GM12878 (cell line): ENCODE results near the gene DST. TPM values are rescaled to one million over a fixed set of nuclear protein-coding genes. Genes with fewer than 3 reads are reported as not detected.

Experiments
- ATAC-seq: fragments of 200-7000 bp; cut with Tn5 transposase; 3 replicates; pipeline ENCODE4 v1.9.1; 2020; ENCODE audit warnings: mild to moderate bottlenecking, moderate library complexity
- BruUV-seq: library from RNA; stranded (reverse); fragments of 400-500 nt; replicated peaks from 2 replicates; lab custom pipeline; 2021; lab: Mats Ljungman, UMichigan
- CTCF ChIA-PET: fragments of 300-600 bp; sonication (Branson Sonifier 250); formaldehyde crosslinking; extraction: SDS; loops from one replicate; lab custom pipeline; 2021; ENCODE audit warnings: inconsistent platforms; lab: Yijun Ruan, JAX
- POLR2A ChIA-PET: fragments of 350-600 bp; formaldehyde crosslinking; extraction: SDS; loops from one replicate; lab custom pipeline; 2021; ENCODE audit warnings: inconsistent platforms; lab: Charles Lee
- RAD21 ChIA-PET: fragments of 300-600 bp; sonication (Branson Sonifier 250); formaldehyde crosslinking; loops from one replicate; lab custom pipeline; 2023; ENCODE audit warnings: antibody characterized with exemption; ENCODE audit not compliant: unreplicated experiment; lab: Charles Lee
- SMC1A ChIA-PET: fragments of 300-600 bp; sonication (Branson Sonifier 250); formaldehyde crosslinking; loops from one replicate; lab custom pipeline; 2023; ENCODE audit not compliant: unreplicated experiment, uncharacterized antibody; lab: Charles Lee
- DNase-seq: peaks from one replicate; pipeline ENCODE4 v3.0.0-alpha.2; 2011; ENCODE audit warnings: low read depth, low spot score
- FAIRE-seq: peaks from 3 replicates; lab custom pipeline; 2011; peaks lifted over from hg19 to GRCh38; lab: Jason Lieb, UNC
- H2AFZ ChIP-seq: 2 replicates; pipeline ENCODE4 v1.6.0; 2011; ENCODE audit warnings: low read depth, low read length, control low read depth; ENCODE audit not compliant: control insufficient read depth
- H3K27ac ChIP-seq: 2 replicates; pipeline ENCODE4 v1.5.1; 2011; ENCODE audit warnings: control low read depth; ENCODE audit not compliant: control insufficient read depth, insufficient read depth
- H3K27me3 ChIP-seq, 2 experiments: replicated peaks in 1 of 2; 2 replicates each; pipeline versions ENCODE4 v1.6.0 to v1.6.1; 2011; ENCODE audit warnings: low read length in 1 of 2; ENCODE audit not compliant: control insufficient read depth in 2 of 2, insufficient read depth in 2 of 2
- H3K36me3 ChIP-seq, 2 experiments: 2 replicates each; pipeline ENCODE4 v1.5.1; 2011; ENCODE audit warnings: low read length in 1 of 2; ENCODE audit not compliant: control insufficient read depth in 2 of 2, insufficient read depth in 2 of 2
- H3K4me1 ChIP-seq: 2 replicates; pipeline ENCODE4 v1.6.1; 2011; ENCODE audit warnings: mild to moderate bottlenecking, low read length, moderate library complexity, mixed read lengths; ENCODE audit not compliant: control insufficient read depth, insufficient read depth
- H3K4me2 ChIP-seq: 2 replicates; pipeline ENCODE4 v1.6.0; 2011; ENCODE audit warnings: control low read depth; ENCODE audit not compliant: control insufficient read depth, insufficient read depth
- H3K4me3 ChIP-seq: fragments of 200-600 bp; sonication (generic); 2 replicates; pipeline ENCODE4 v1.5.1; 2016
- H3K79me2 ChIP-seq: 2 replicates; pipeline ENCODE4 v1.6.0; 2011; ENCODE audit warnings: low read length; ENCODE audit not compliant: control insufficient read depth, insufficient read depth
- H3K9ac ChIP-seq: 2 replicates; pipeline ENCODE4 v1.8.0; 2011; ENCODE audit warnings: low read length, control low read depth, mixed read lengths; ENCODE audit not compliant: control insufficient read depth, insufficient read depth
- H3K9me3 ChIP-seq: replicated peaks from 3 replicates; pipeline ENCODE4 v1.5.1; 2011; ENCODE audit warnings: mild to moderate bottlenecking, low read length; ENCODE audit not compliant: control insufficient read depth, insufficient read depth
- H4K20me1 ChIP-seq: 2 replicates; pipeline ENCODE4 v1.6.0; 2011; ENCODE audit not compliant: control insufficient read depth, insufficient read depth
- FOS ChIP-seq: IDR thresholded peaks from 3 replicates; pipeline ENCODE4 v1.6.1; 2011; ENCODE audit warnings: borderline replicate concordance; ENCODE audit not compliant: insufficient read length; ENCODE audit errors: extremely low read depth
- FOXK2 ChIP-seq: fragments of 450-650 bp; IDR thresholded peaks from 2 replicates; pipeline ENCODE4 v1.6.1; 2017; ENCODE audit warnings: mild to moderate bottlenecking, moderate library complexity
- NFIC ChIP-seq: IDR thresholded peaks from 2 replicates; pipeline ENCODE4 v1.6.1; 2012; ENCODE audit warnings: low read depth, mild to moderate bottlenecking, inconsistent platforms, low read length, moderate library complexity
- NFXL1 ChIP-seq: fragments of 450-650 bp; IDR thresholded peaks from 2 replicates; pipeline ENCODE4 v1.6.1; 2017; ENCODE audit warnings: antibody characterized with exemption, mild to moderate bottlenecking, borderline replicate concordance
- PML ChIP-seq: IDR thresholded peaks from 2 replicates; pipeline ENCODE4 v1.6.1; 2012; ENCODE audit warnings: low read length, inconsistent platforms
- POLR2AphosphoS5 ChIP-seq: IDR thresholded peaks from 2 replicates; pipeline ENCODE4 v1.6.1; 2011; ENCODE audit warnings: mild to moderate bottlenecking, low read length, inconsistent platforms
- SMAD5 ChIP-seq: IDR thresholded peaks from 2 replicates; pipeline ENCODE4 v1.6.1; 2016; ENCODE audit warnings: antibody characterized with exemption, low read depth
- STAT1 ChIP-seq: fragments of 450-650 bp; conservative IDR thresholded peaks from 2 replicates; pipeline ENCODE4 v1.6.1; 2014; ENCODE audit warnings: antibody characterized with exemption, mild to moderate bottlenecking
- SUZ12 ChIP-seq: fragments of 200-600 bp; sonication (generic); IDR thresholded peaks from one replicate; pipeline ENCODE4 v1.6.1; 2018; ENCODE audit warnings: antibody characterized with exemption, mild to moderate bottlenecking; ENCODE audit not compliant: unreplicated experiment
- TCF3 ChIP-seq: IDR thresholded peaks from 2 replicates; pipeline ENCODE4 v1.6.1; 2012; ENCODE audit warnings: low read depth, mild to moderate bottlenecking, low read length, borderline replicate concordance; ENCODE audit not compliant: insufficient read depth
- WRNIP1 ChIP-seq: IDR thresholded peaks from 2 replicates; pipeline ENCODE4 v1.6.1; 2011; ENCODE audit warnings: low read depth, low read length, improper control_type of control experiment, borderline replicate concordance
- ZBTB40 ChIP-seq: fragments of 450-650 bp; IDR thresholded peaks from 2 replicates; pipeline ENCODE4 v1.6.1; 2016; ENCODE audit warnings: mild to moderate bottlenecking, moderate library complexity, borderline replicate concordance
- ZNF24 ChIP-seq: fragments of 450-650 bp; IDR thresholded peaks from 2 replicates; pipeline ENCODE4 v1.6.1; 2017; ENCODE audit warnings: antibody characterized with exemption, mild to moderate bottlenecking
- WGBS: methylation state at CpG from one replicate; pipeline ENCODE4 v1.1.6; 2016; ENCODE audit warnings: low lambda C conversion rate; ENCODE audit not compliant: insufficient replicate concordance, insufficient coverage; ENCODE audit errors: missing lambda C conversion rate; 5-methylcytosine and 5-hydroxymethylcytosine counted together
- in situ Hi-C: fragments of 300-500 bp; cut with MboI; formaldehyde crosslinking; loops from 9 replicates; pipeline ENCODE4 v1.14.3; 2018; ENCODE audit warnings: mixed read lengths
- intact Hi-C: fragments of 100-400 bp; cut with micrococcal nuclease; formaldehyde crosslinking; loops from one replicate; pipeline ENCODE4 v1.14.2; 2022; ENCODE audit not compliant: unreplicated experiment
- polyA plus RNA-seq, 11 experiments: library from polyadenylated mRNA; depleted of rRNA in 4 of 11; unstranded in 6 of 11; stranded (reverse) in 5 of 11; fragments of >200 nt; fragmentation: Nextera tagmentation in 4 of 11; fragmentation: Illumina TruSeq in 1 of 11; extraction: Ambion mirVana in 4 of 11; extraction: Trizol in 1 of 11; gene quantifications; 1 replicate in 1 of 11; 2 replicates in 10 of 11; pipeline versions ENCODE4 v1.2.1 to v1.2.3, GENCODE V29; 2011 to 2016; ENCODE audit warnings: inconsistent platforms in 2 of 11, missing spikeins in 2 of 11, low read depth in 1 of 11
- total RNA-seq, 4 experiments: library from RNA; depleted of rRNA in 3 of 4; stranded (reverse); fragments of >200 nt in 3 of 4; fragmentation: Illumina TruSeq in 1 of 4; extraction: Trizol in 1 of 4; gene quantifications; 2 replicates each; pipeline versions ENCODE4 v1.2.1 to v1.2.3, GENCODE V29; 2013 to 2021
- TF ChIP-seq, protein P1 (sequence below): fragments of 450-650 bp; IDR thresholded peaks from 2 replicates; pipeline ENCODE4 v1.6.1; 2014; ENCODE audit warnings: mild to moderate bottlenecking

The DST gene
- total and polyA plus RNA-seq, 10 of the 15 experiments (the other 5 are each of a cell fraction or from before 2014, with no cell fraction given) = 32.1 to 156 (median 75.0) TPM

- Histone ChIP-seq H3K27me3 (no peaks in the 10 kb centered on the region), H3K4me3 (no peak overlapping the region), H3K9ac (no peak overlapping the region), H2AFZ (no peak overlapping the region), H3K4me1 (no peaks in the 10 kb centered on the region), H3K79me2 (no peaks in the 10 kb centered on the region), H3K4me2 (no peak overlapping the region), H3K27ac (no peak overlapping the region), H3K36me3 (peaks cover 5 to 22% of the 10 kb centered on the region in 2 experiments), H3K9me3 (no peaks in the 10 kb centered on the region; the same call in 2 of the 3 replicates), H4K20me1 (no peaks in the 10 kb centered on the region)
- ATAC-seq (no peak), DNase-seq (no peak), FAIRE-seq (no peak)
- ChIA-PET POLR2A (interaction anchor here (0.6 to 0.7 kb wide), 2 partner anchors 97 to 203 kb away, joined by 3 to 5 read pairs; no protein-coding TSS in a partner anchor), RAD21 (no interaction called here), CTCF (interaction anchor here (0.6 to 1.4 kb wide), 8 partner anchors 10 to 282 kb away, joined by 3 to 6 read pairs (median 4); no protein-coding TSS in a partner anchor), SMC1A (interaction anchor here (0.5 to 1.9 kb wide), 5 partner anchors 11 to 327 kb away, joined by 3 to 8 read pairs (median 4); no protein-coding TSS in a partner anchor)
- TF ChIP-seq POLR2AphosphoS5 (no peak), SUZ12 (no peak), SMAD5 (no peak), FOS (no peak), STAT1 (no peak), ZBTB40 (no peak), ZNF24 (no peak), PML (no peak), TCF3 (no peak), FOXK2 (no peak), NFXL1 (no peak), WRNIP1 (no peak), NFIC (no peak)
- TF ChIP-seq, protein P1, sequence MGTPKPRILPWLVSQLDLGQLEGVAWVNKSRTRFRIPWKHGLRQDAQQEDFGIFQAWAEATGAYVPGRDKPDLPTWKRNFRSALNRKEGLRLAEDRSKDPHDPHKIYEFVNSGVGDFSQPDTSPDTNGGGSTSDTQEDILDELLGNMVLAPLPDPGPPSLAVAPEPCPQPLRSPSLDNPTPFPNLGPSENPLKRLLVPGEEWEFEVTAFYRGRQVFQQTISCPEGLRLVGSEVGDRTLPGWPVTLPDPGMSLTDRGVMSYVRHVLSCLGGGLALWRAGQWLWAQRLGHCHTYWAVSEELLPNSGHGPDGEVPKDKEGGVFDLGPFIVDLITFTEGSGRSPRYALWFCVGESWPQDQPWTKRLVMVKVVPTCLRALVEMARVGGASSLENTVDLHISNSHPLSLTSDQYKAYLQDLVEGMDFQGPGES = no peak
- 82% methylated on average over 3 of the region's 3 CpGs for WGBS
- in situ Hi-C loops = loop anchor here (5.0 to 10.0 kb wide), 2 partner anchors 195 to 213 kb away; no protein-coding TSS in a partner anchor
- no TSS peak for BruUV-seq
- intact Hi-C loops = no loop called here
These were observed 7.1 kb upstream of the DST start for GRCh38 chr6:56649782-56650181.
